ENCODE results near the gene STYK1. TPM values are rescaled to one million over a fixed set of nuclear protein-coding genes. Genes with fewer than 3 reads are reported as not detected.

Gene STYK1
- total RNA-seq, 1 experiment from 2014 or later, result 8.4 TPM

DNA sequence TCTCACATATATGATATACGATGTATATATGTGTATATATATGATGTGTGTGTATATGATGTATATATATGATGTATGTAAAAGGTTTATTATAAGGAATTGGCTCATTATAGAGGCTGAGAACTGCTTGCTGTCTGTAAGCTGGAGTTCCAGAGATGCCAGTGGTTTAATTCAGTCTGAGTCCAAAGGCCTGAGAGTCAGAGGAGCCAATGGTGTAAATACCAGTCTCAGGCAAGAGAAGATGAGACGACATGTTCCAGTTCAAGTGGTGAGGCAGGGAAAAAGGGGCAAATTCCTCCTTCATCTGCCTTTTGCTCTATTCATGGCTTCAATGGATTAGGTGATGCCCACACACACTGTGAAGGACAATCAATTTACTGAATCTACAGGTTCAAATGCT lies 17.1 kb upstream of the STYK1 start:
- DNase-seq, result no peak
- TF ChIP-seq, protein P1, sequence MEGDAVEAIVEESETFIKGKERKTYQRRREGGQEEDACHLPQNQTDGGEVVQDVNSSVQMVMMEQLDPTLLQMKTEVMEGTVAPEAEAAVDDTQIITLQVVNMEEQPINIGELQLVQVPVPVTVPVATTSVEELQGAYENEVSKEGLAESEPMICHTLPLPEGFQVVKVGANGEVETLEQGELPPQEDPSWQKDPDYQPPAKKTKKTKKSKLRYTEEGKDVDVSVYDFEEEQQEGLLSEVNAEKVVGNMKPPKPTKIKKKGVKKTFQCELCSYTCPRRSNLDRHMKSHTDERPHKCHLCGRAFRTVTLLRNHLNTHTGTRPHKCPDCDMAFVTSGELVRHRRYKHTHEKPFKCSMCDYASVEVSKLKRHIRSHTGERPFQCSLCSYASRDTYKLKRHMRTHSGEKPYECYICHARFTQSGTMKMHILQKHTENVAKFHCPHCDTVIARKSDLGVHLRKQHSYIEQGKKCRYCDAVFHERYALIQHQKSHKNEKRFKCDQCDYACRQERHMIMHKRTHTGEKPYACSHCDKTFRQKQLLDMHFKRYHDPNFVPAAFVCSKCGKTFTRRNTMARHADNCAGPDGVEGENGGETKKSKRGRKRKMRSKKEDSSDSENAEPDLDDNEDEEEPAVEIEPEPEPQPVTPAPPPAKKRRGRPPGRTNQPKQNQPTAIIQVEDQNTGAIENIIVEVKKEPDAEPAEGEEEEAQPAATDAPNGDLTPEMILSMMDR (IDR thresholded peaks at IDR 0.05; ENCODE audit: unreplicated experiment), result no peak
- Mint-ChIP-seq H3K9me3 (ENCODE audit: low read depth, unreplicated experiment) (no peaks in the 10 kb centered on the region), H3K27me3 (ENCODE audit: unreplicated experiment) (no peaks in the 10 kb centered on the region), H3K4me1 (ENCODE audit: low read depth, unreplicated experiment) (no peaks in the 10 kb centered on the region), H3K4me3 (ENCODE audit: low read depth, unreplicated experiment) (no peak overlapping the region), H3K27ac (ENCODE audit: unreplicated experiment) (no peak overlapping the region), H3K36me3 (ENCODE audit: insufficient read depth, unreplicated experiment) (peaks cover 22% of the 10 kb centered on the region)
- no TSS peak for BruUV-seq (replicated peaks)
- intact Hi-C loops (cut with micrococcal nuclease; ENCODE audit: unreplicated experiment), result no loop called here
- CTCF ChIA-PET, result interaction anchor here (0.6 kb wide), 1 partner anchor 20 kb away, joined by 5 read pairs; no protein-coding TSS in a partner anchor

DNA sequence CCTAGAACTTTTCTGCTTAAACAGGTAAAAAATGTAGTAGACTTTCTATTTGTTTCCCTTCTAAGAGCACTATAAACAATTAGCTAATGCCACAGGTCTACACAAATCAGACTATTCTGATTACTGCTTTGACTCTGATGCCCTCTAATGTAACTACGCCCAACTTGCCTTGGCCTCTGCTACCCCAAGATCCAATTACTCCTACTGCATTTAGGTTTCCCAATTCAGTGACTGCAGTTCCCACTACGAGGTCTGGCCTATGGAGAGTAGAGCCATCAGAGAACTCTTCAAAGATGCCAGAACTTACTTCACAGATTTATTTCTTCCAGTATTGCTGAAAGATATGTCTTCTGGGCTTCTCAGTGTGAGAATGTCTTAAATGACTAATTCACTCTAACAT lies 15.3 kb upstream of the STYK1 start:
- intact Hi-C loops (cut with micrococcal nuclease; ENCODE audit: unreplicated experiment), result no loop called here
- CTCF ChIA-PET, result no interaction called here
- no peaks in the 10 kb centered on the region for H3K4me1 Mint-ChIP-seq (ENCODE audit: low read depth, unreplicated experiment)
- H3K4me3 Mint-ChIP-seq (ENCODE audit: low read depth, unreplicated experiment), result no peak overlapping the region
- H3K36me3 Mint-ChIP-seq (ENCODE audit: insufficient read depth, unreplicated experiment), result peaks cover 11% of the 10 kb centered on the region
- no peaks in the 10 kb centered on the region for H3K27me3 Mint-ChIP-seq (ENCODE audit: unreplicated experiment)
- H3K9me3 Mint-ChIP-seq (ENCODE audit: low read depth, unreplicated experiment), result no peaks in the 10 kb centered on the region
- BruUV-seq (replicated peaks), result no TSS peak
- no peak overlapping the region for H3K27ac Mint-ChIP-seq (ENCODE audit: unreplicated experiment)
- DNase-seq, result no peak
- TF ChIP-seq, protein P1 (IDR thresholded peaks at IDR 0.05; ENCODE audit: unreplicated experiment), result no peak

DNA sequence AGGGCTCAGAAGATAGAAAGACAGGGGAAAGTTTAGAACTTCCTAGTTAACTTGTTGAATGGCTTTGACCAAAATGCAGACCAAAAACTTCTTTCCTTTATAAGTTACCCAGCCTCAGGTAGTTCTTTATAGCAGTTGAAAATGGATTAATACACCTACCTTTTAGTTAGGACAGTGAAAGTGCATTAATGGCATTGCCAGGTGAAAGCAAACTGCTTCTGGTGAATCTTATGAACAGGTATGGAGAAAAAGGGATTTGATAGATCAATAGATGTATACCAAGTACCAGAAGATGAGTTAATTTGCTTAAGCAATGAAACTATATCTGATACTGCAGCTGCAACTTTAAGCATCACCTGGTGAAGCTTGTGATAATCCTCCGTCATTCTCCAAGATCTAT lies 14.2 kb upstream of the STYK1 start:
- no peak overlapping the region for H3K4me3 Mint-ChIP-seq (ENCODE audit: low read depth, unreplicated experiment)
- TF ChIP-seq, protein P1 (IDR thresholded peaks at IDR 0.05; ENCODE audit: unreplicated experiment), result no peak
- H3K4me1 Mint-ChIP-seq (ENCODE audit: low read depth, unreplicated experiment), result no peaks in the 10 kb centered on the region
- CTCF ChIA-PET, result no interaction called here
- BruUV-seq (replicated peaks), result no TSS peak
- no peak overlapping the region for H3K27ac Mint-ChIP-seq (ENCODE audit: unreplicated experiment)
- peaks cover 2% of the 10 kb centered on the region for H3K36me3 Mint-ChIP-seq (ENCODE audit: insufficient read depth, unreplicated experiment)
- H3K9me3 Mint-ChIP-seq (ENCODE audit: low read depth, unreplicated experiment), result no peaks in the 10 kb centered on the region
- H3K27me3 Mint-ChIP-seq (ENCODE audit: unreplicated experiment), result no peaks in the 10 kb centered on the region
- intact Hi-C loops (cut with micrococcal nuclease; ENCODE audit: unreplicated experiment), result no loop called here
- DNase-seq, result no peak

DNA sequence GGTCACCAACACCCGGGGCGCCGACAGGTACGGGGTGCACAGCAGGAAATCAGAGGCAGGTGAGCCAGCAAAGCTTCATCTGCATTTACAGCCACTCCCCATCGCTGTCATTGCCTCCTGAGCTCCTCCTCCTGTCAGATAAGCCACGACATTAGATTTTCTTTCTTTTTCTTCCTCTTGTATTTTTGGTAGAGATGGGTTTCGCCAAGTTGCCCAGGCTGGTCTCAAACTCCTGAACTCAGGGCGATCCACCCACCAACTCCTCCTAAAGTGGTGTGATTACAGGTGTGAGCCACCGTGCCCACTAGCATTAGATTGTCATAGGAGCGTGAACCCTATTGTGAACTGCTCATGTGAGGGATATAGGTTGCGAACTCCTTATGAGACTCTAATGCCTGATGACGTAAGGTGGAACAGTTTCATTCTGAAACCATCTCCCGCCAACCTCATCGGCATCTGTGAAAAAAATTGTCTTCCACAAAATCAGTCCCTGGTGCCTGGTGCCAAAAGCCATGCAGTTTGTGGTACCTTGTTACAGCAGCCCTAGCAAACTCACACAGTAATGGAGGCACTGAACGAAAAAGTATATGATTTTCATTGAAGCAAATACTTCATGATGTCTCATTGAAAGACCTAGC lies 1.5 kb downstream of the STYK1 start:
- H3K27ac Mint-ChIP-seq (ENCODE audit: unreplicated experiment), result peak overlapping the region; percentile 70
- H3K4me1 Mint-ChIP-seq (ENCODE audit: low read depth, unreplicated experiment), result peaks cover 50% of the 10 kb centered on the region
- CTCF ChIA-PET, result no interaction called here
- TF ChIP-seq, protein P1 (IDR thresholded peaks at IDR 0.05; ENCODE audit: unreplicated experiment), result no peak
- no peaks in the 10 kb centered on the region for H3K9me3 Mint-ChIP-seq (ENCODE audit: low read depth, unreplicated experiment)
- DNase-seq, result peak; percentile 49
- peaks cover 31% of the 10 kb centered on the region for H3K36me3 Mint-ChIP-seq (ENCODE audit: insufficient read depth, unreplicated experiment)
- peak overlapping the region; percentile 81 for H3K4me3 Mint-ChIP-seq (ENCODE audit: low read depth, unreplicated experiment)
- BruUV-seq (replicated peaks), result TSS peak; percentile 51
- intact Hi-C loops (cut with micrococcal nuclease; ENCODE audit: unreplicated experiment), result loop anchor here (2.0 to 10.0 kb wide), 5 partner anchors 35 to 438 kb away; partner anchors contain the start of gene MAGOHB
- no peaks in the 10 kb centered on the region for H3K27me3 Mint-ChIP-seq (ENCODE audit: unreplicated experiment)

Measured in Calu3 (cell line).